Keratinocyte (primary cell): ENCODE data around the gene PAX5. TPM values are rescaled to one million over a fixed set of nuclear protein-coding genes. Genes with fewer than 3 reads are reported as not detected.
A peak's percentile ranks its signal among the peaks of the same experiment; 100 is the strongest.

Experiments used
- DNase-seq: peaks from one replicate; pipeline ENCODE4 v3.0.0-alpha.2; 2011; ENCODE audit warnings: low read depth, missing footprints, low spot score
- FAIRE-seq: peaks from 2 replicates; lab custom pipeline; 2011; peaks lifted over from hg19 to GRCh38; lab: Jason Lieb, UNC
- H2AFZ ChIP-seq: 2 replicates; pipeline ENCODE4 v1.6.0; 2012; ENCODE audit warnings: low read length, control low read depth, inconsistent platforms; ENCODE audit not compliant: control insufficient read depth
- H3K27ac ChIP-seq: 2 replicates; pipeline ENCODE4 v1.5.1; 2011; ENCODE audit warnings: low read length; ENCODE audit not compliant: control insufficient read depth, insufficient read depth
- H3K27me3 ChIP-seq: 3 replicates; pipeline ENCODE4 v1.6.0; 2011; ENCODE audit warnings: low read length; ENCODE audit not compliant: control insufficient read depth, insufficient read depth; ENCODE audit errors: extremely low read depth
- H3K36me3 ChIP-seq, 2 experiments: 2 replicates in 1 of 2; 3 replicates in 1 of 2; pipeline ENCODE4 v1.5.1; 2011; ENCODE audit warnings: low read length in 2 of 2, mild to moderate bottlenecking in 1 of 2; ENCODE audit not compliant: control insufficient read depth in 2 of 2, insufficient read depth in 2 of 2; ENCODE audit errors: extremely low read depth in 1 of 2
- H3K4me1 ChIP-seq: 3 replicates; pipeline ENCODE4 v1.5.1; 2011; ENCODE audit warnings: low read length; ENCODE audit not compliant: control insufficient read depth, insufficient read depth; ENCODE audit errors: extremely low read depth
- H3K4me2 ChIP-seq: 3 replicates; pipeline ENCODE4 v1.6.0; 2011; ENCODE audit warnings: low read depth, low read length; ENCODE audit not compliant: control insufficient read depth, insufficient read depth; ENCODE audit errors: extremely low read depth
- H3K4me3 ChIP-seq, 3 experiments: fragments of 200-600 bp in 1 of 3; sonication (generic) in 1 of 3; 2 replicates in 2 of 3; 3 replicates in 1 of 3; pipeline ENCODE4 v1.5.1; 2011 to 2016; ENCODE audit warnings: low read length in 3 of 3, mild to moderate bottlenecking in 3 of 3, control low read depth in 2 of 3, inconsistent platforms in 1 of 3, low read depth in 1 of 3, mixed read lengths in 1 of 3, mixed run types in 1 of 3, moderate library complexity in 1 of 3; ENCODE audit not compliant: control insufficient read depth in 2 of 3, insufficient read depth in 2 of 3; ENCODE audit errors: extremely low read depth in 1 of 3
- H3K79me2 ChIP-seq: 2 replicates; pipeline ENCODE4 v1.6.0; 2012; ENCODE audit warnings: low read length; ENCODE audit not compliant: control insufficient read depth, insufficient read depth
- H3K9ac ChIP-seq: 3 replicates; pipeline ENCODE4 v1.6.0; 2011; ENCODE audit warnings: low read length; ENCODE audit not compliant: control insufficient read depth, insufficient read depth; ENCODE audit errors: extremely low read depth
- H3K9me1 ChIP-seq: 3 replicates; pipeline ENCODE4 v1.6.0; 2011; ENCODE audit warnings: low read length; ENCODE audit not compliant: control insufficient read depth, insufficient read depth; ENCODE audit errors: extremely low read depth
- H3K9me3 ChIP-seq: 2 replicates; pipeline ENCODE4 v1.5.1; 2012; ENCODE audit warnings: low read depth, low read length; ENCODE audit not compliant: control insufficient read depth
- H4K20me1 ChIP-seq: 3 replicates; pipeline ENCODE4 v1.6.0; 2011; ENCODE audit warnings: low read length; ENCODE audit not compliant: control insufficient read depth, insufficient read depth; ENCODE audit errors: extremely low read depth
- CTCF ChIP-seq, 3 experiments: IDR thresholded peaks in 1 of 3; conservative IDR thresholded peaks in 1 of 3; optimal IDR thresholded peaks in 1 of 3; 2 replicates in 2 of 3; 3 replicates in 1 of 3; pipeline versions ENCODE3 to v1.5.1; 2011; ENCODE audit warnings: low read length in 3 of 3, mild to moderate bottlenecking in 3 of 3, moderate library complexity in 2 of 3, control low read depth in 1 of 3, inconsistent platforms in 1 of 3; ENCODE audit not compliant: insufficient read depth in 2 of 3; ENCODE audit errors: extremely low read depth in 1 of 3
- EZH2 ChIP-seq: IDR thresholded peaks from one replicate; pipeline ENCODE4 v1.6.1; 2012; ENCODE audit warnings: inconsistent platforms, mild to moderate bottlenecking, low read length, moderate library complexity
- dilution Hi-C: fragments of 300-500 bp; cut with MboI; formaldehyde crosslinking; loops from one replicate; pipeline ENCODE4 v1.7.0; 2020; ENCODE audit warnings: low sequenced_read_pairs; ENCODE audit not compliant: extremely low pct_ligation_motif_present
- polyA plus RNA-seq, 5 experiments: library from polyadenylated mRNA; depleted of rRNA in 3 of 5; stranded (reverse) in 3 of 5; stranded (forward) in 1 of 5; unstranded in 1 of 5; fragments of >200 nt; gene quantifications; 1 replicate in 1 of 5; 2 replicates in 3 of 5; 3 replicates in 1 of 5; pipeline versions ENCODE4 v1.2.1 to v1.2.3, GENCODE V29; 2011 to 2012; ENCODE audit warnings: missing spikeins in 2 of 5, low read depth in 1 of 5, low replicate concordance in 1 of 5

Gene PAX5
- polyA plus RNA-seq, 1 donor (not counting 4 experiments of a cell fraction or from before 2014, with no cell fraction given): not detected

- H3K27ac ChIP-seq: no peak overlapping the region
- H3K27me3 ChIP-seq: no peaks in the 10 kb centered on the region
- FAIRE-seq (no peak), DNase-seq (no peak)
- H3K4me1 ChIP-seq: peaks cover 31% of the 10 kb centered on the region
- no peaks in the 10 kb centered on the region for H3K9me1 ChIP-seq
- TF ChIP-seq CTCF (optimal IDR thresholded peaks at IDR 0.05 in 1 of 3, IDR thresholded peaks at IDR 0.05 in 1 of 3, conservative IDR thresholded peaks at IDR 0.05 in 1 of 3; ENCODE audit: extremely low read depth in 1 of 3, insufficient read depth in 2 of 3, low read length in 3 of 3) (peak; percentile 12 to 64 (median 23)), EZH2 (no peak)
- H3K9me3 ChIP-seq: no peaks in the 10 kb centered on the region
- peaks cover 5% of the 10 kb centered on the region for H4K20me1 ChIP-seq
- no peaks in the 10 kb centered on the region for H3K36me3 ChIP-seq
- H2AFZ ChIP-seq: no peak overlapping the region
- no peak overlapping the region for H3K4me3 ChIP-seq
- H3K79me2 ChIP-seq: no peaks in the 10 kb centered on the region
- no peak overlapping the region for H3K4me2 ChIP-seq
- no peak overlapping the region for H3K9ac ChIP-seq
- dilution Hi-C loops: no loop called here
These were observed 59.3 kb downstream of the PAX5 start for GRCh38 chr9:36974731-36975130.

GRCh38 chr9:36971935-36972488 is 62.1 kb downstream of the PAX5 start:
- Histone ChIP-seq H3K4me3 (no peak overlapping the region), H3K36me3 (no peaks in the 10 kb centered on the region), H3K9ac (no peak overlapping the region), H3K9me1 (no peaks in the 10 kb centered on the region), H3K4me2 (no peak overlapping the region), H3K4me1 (peaks cover 24% of the 10 kb centered on the region), H4K20me1 (peaks cover 4% of the 10 kb centered on the region), H3K9me3 (no peaks in the 10 kb centered on the region), H2AFZ (no peak overlapping the region), H3K27me3 (no peaks in the 10 kb centered on the region), H3K27ac (no peak overlapping the region), H3K79me2 (no peaks in the 10 kb centered on the region)
- FAIRE-seq (no peak), DNase-seq (no peak)
- no peak for TF ChIP-seq EZH2
- TF ChIP-seq CTCF (optimal IDR thresholded peaks at IDR 0.05 in 1 of 3, IDR thresholded peaks at IDR 0.05 in 1 of 3, conservative IDR thresholded peaks at IDR 0.05 in 1 of 3; ENCODE audit: extremely low read depth in 1 of 3, insufficient read depth in 2 of 3, low read length in 3 of 3): no peak
- dilution Hi-C loops: no loop called here
